Uterine smooth muscle cell (primary cell): ENCODE data around the gene LZTS3. TPM values are rescaled to one million over a fixed set of nuclear protein-coding genes. Genes with fewer than 3 reads are reported as not detected.

Experiments used
- total RNA-seq: library from RNA; depleted of rRNA; stranded (reverse); fragments of >200 nt; gene quantifications from 2 replicates; pipeline ENCODE4 v1.2.3, GENCODE V29; 2014

LZTS3 gene
- 4.3 and 6.5 TPM in 2 replicates for total RNA-seq

GRCh38 chr20:3172933-3173609 lies at the start of gene LZTS3:
Gene LZTS3, minus strand, starts transcription at chr20:3173549. Its CDS starts 6,386 bp downstream, at chr20:3167163.

GRCh38 chr20:3209257-3209945 lies 36.1 kb upstream of the LZTS3 start, which contains the start of gene ITPA:
Gene ITPA, plus strand, starts transcription at chr20:3209498. Its CDS starts 54 bp downstream, at chr20:3209552.

GRCh38 chr20:3204124-3204794 lies 30.9 kb upstream of the LZTS3 start, which contains the start of gene DDRGK1:
Gene DDRGK1, minus strand, starts transcription at chr20:3204682. Its CDS starts 55 bp downstream, at chr20:3204627.

Other genes with a start within 250 kb of the LZTS3 start
- 0.11 TPM in 1 of 2 replicates, not detected in the other for gene GNRH2, start 129.9 kb downstream of the LZTS3 start, total RNA-seq
- gene MRPS26, start 127.5 kb downstream of the LZTS3 start, total RNA-seq: 41.9 and 51.1 TPM in 2 replicates
- gene OXT, start 101.9 kb downstream of the LZTS3 start, total RNA-seq: not detected in 2 replicates
- gene AVP, start 88.8 kb downstream of the LZTS3 start, total RNA-seq: not detected in 2 replicates
- gene FASTKD5, start 13.7 kb downstream of the LZTS3 start, total RNA-seq: 10.4 and 12.8 TPM in 2 replicates
- gene UBOX5, start 13.7 kb downstream of the LZTS3 start, total RNA-seq: 2.6 and 3.9 TPM in 2 replicates
- 32.5 and 37.9 TPM in 2 replicates for gene DDRGK1, start 31.1 kb upstream of the LZTS3 start, total RNA-seq
- 35.9 and 39.1 TPM in 2 replicates for gene ITPA, start 35.9 kb upstream of the LZTS3 start, total RNA-seq
- 0.33 and 0.75 TPM in 2 replicates for gene SLC4A11, start 65.6 kb upstream of the LZTS3 start, total RNA-seq
- 11.4 and 17.7 TPM in 2 replicates for gene DNAAF9, start 234.1 kb upstream of the LZTS3 start, total RNA-seq